OCI-LY7 (cell line): ENCODE measurements around the gene SLC2A13.

Source experiments
- EZH2phosphoT487 ChIP-seq: fragments of 200-600 bp; sonication (generic); IDR thresholded peaks from 2 replicates; pipeline ENCODE4 v1.6.1; 2018; ENCODE audit warnings: low read depth, borderline replicate concordance, mild to moderate bottlenecking, mixed run types, antibody characterized with exemption, low read length, moderate library complexity, mixed read lengths
- TF ChIP-seq, protein P1 (sequence below): fragments of 200-600 bp; sonication (generic); conservative IDR thresholded peaks from 2 replicates; pipeline ENCODE4 v1.5.1; 2014; ENCODE audit warnings: mild to moderate bottlenecking, antibody characterized with exemption, low read length, moderate library complexity, mixed read lengths

DNA sequence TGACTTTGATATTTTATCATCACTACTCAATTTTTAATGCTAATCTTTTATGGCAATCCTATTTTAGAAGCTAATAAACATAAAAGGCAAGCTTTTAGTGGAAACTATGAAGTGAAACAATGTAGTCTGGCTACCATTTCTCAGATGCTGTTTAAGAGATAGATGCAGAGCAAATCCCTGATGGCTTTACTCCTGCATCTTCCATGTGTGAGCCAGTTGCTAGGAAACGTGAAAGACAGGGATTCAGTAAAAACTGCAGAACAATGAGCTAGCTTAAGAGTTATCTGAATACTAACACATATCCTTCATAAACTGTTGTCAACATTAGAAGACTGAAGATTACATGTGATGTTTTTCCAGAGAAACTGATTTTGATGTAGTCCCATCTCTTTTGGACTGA, 112.6 kb downstream of the SLC2A13 start:
- TF ChIP-seq, protein P1, sequence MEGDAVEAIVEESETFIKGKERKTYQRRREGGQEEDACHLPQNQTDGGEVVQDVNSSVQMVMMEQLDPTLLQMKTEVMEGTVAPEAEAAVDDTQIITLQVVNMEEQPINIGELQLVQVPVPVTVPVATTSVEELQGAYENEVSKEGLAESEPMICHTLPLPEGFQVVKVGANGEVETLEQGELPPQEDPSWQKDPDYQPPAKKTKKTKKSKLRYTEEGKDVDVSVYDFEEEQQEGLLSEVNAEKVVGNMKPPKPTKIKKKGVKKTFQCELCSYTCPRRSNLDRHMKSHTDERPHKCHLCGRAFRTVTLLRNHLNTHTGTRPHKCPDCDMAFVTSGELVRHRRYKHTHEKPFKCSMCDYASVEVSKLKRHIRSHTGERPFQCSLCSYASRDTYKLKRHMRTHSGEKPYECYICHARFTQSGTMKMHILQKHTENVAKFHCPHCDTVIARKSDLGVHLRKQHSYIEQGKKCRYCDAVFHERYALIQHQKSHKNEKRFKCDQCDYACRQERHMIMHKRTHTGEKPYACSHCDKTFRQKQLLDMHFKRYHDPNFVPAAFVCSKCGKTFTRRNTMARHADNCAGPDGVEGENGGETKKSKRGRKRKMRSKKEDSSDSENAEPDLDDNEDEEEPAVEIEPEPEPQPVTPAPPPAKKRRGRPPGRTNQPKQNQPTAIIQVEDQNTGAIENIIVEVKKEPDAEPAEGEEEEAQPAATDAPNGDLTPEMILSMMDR, result no peak
- no peak for TF ChIP-seq EZH2phosphoT487
